AG09309 (cell line): ENCODE measurements around the gene HNRNPA2B1.

Source experiments
- DNase-seq: peaks from one replicate; pipeline ENCODE4 v3.0.0-alpha.2; 2010; ENCODE audit warnings: low read depth
- H3K4me3 ChIP-seq: 2 replicates; pipeline ENCODE4 v1.5.1; 2011; ENCODE audit warnings: mild to moderate bottlenecking, low read depth, low read length, moderate library complexity; ENCODE audit not compliant: control insufficient read depth
- TF ChIP-seq, protein P1 (sequence below): IDR thresholded peaks from 2 replicates; pipeline ENCODE4 v1.5.1; 2011; ENCODE audit warnings: mild to moderate bottlenecking, low read depth, low read length, inconsistent platforms; ENCODE audit not compliant: insufficient read depth, control insufficient read depth; ENCODE audit errors: missing control alignments

The HNRNPA2B1 gene

DNA sequence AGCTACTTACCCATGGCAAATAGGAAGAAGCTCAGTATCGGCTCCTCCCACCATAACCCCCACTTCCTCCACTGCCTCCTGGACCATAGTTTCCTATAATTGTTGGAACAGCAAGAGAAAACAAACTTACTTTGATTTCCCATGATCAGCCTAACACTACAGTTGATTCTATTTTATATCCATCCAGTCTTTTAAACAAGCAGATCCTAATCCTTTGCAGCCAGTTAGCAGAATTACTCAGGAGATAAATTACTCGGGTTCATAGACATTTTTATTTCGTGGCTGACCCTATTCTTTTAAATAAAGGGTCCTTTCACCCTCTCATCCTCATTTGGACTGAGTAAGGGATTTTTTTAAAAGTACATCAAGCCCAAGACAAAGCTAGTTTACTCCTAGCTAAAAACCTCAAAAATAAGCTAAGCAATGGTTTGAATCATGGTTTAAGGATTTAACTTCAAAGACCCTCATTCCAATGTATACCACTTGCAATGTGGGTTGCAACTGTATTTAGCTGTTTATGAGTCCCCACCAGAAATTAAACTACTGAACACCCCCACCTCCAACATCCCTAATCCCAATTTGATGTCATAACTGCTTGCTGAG is 8.0 kb downstream of the HNRNPA2B1 start:
- H3K4me3 ChIP-seq = no peak overlapping the region
- TF ChIP-seq, protein P1, sequence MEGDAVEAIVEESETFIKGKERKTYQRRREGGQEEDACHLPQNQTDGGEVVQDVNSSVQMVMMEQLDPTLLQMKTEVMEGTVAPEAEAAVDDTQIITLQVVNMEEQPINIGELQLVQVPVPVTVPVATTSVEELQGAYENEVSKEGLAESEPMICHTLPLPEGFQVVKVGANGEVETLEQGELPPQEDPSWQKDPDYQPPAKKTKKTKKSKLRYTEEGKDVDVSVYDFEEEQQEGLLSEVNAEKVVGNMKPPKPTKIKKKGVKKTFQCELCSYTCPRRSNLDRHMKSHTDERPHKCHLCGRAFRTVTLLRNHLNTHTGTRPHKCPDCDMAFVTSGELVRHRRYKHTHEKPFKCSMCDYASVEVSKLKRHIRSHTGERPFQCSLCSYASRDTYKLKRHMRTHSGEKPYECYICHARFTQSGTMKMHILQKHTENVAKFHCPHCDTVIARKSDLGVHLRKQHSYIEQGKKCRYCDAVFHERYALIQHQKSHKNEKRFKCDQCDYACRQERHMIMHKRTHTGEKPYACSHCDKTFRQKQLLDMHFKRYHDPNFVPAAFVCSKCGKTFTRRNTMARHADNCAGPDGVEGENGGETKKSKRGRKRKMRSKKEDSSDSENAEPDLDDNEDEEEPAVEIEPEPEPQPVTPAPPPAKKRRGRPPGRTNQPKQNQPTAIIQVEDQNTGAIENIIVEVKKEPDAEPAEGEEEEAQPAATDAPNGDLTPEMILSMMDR = no peak
- DNase-seq = no peak

DNA sequence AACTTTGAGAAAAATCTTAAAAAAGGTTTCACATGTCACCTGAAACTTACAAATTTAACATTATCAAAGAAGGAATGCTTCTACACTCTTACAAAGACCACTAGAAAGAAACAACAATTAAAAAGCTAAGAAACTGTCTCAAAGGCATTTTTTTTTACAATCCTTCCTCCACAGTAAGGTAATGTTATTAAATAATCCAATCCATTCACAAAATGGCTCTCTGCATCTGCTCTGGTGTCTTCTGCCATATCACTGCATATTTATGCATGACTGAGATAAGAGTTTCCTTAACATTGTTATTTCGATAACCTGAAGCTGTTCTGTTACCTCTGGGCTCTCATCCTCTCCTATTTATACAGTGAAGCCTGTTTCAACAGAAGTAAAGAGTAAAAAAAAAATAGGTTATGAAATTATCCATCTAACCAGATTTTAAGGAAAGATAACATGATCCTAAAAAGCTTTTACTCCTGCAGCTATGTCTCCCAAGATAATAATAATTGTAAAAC is 8.5 kb downstream of the HNRNPA2B1 start:
- no peak for DNase-seq
- TF ChIP-seq, protein P1 = no peak
- no peak overlapping the region for H3K4me3 ChIP-seq

DNA sequence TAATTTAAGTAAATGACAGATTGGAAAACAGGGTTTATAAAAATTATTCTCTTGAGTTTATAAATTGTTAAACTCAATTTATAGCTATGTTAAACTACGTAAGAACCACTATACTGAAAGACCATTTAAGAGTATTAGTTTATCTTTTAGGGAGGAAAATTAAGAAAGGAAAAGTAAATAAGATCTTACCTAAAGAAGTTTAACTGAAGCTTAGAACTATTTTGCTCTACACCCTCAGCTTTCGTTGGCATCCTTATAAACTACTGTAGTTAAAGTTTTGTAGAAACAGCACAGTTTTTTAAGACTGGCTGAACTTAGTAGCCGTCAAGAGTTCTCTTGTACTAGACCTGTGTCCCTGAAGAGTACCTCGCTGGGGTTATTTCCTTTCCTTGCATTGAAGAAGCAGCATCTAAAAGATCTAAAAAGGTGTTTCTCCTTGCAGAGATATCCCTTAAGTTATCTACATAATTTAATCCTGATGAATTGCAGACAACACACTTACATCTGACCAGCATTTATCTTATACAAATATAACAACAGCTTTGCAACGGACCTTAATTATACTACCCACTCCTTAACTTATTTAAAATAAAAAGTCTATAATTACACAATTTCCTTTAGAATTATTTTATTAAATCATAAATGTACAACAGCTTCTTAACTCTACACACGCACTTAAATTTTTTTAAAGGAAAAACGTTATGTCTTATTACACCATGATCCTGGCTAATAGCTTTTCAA is 9.1 kb downstream of the HNRNPA2B1 start:
- no peak overlapping the region for H3K4me3 ChIP-seq
- DNase-seq = no peak
- TF ChIP-seq, protein P1 = no peak

DNA sequence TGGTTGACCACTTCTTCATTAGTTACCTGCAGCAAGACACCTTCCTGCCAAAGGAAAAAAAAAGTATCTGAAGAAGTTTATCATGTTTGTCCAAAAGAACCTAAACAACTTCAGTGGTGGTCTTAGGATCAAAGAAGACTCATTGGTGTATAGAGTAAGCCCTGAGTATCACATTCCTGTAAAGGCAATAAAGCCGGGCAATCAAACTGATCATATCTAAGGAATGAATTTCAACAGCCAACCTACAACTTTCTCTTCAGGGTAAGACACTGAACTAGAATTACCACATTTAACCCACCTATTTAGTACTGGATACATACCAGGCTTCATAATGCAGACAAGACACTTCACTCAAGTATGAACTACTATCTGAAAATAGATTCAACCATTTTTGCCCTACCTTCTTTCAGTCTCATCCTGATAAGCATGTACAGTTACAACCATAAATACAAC is 10.1 kb downstream of the HNRNPA2B1 start:
- no peak overlapping the region for H3K4me3 ChIP-seq
- TF ChIP-seq, protein P1 = no peak
- no peak for DNase-seq

DNA sequence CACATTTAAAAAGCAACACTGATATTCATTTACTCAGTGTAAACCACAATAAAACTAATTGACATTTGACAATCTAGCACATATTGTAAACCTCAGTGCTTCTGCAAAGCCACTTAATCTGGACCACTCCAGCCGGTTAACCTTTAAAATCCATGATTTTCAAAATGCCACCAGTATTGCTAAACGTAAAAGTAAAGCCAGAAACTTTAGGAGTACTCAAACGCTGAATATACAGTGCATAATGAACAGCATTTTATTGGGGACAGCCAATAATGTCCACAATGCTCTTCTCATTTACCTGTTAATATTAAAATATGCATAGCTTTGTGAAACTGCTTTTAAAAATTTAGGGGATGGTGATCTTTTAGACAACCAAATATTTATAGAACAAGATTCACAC is 10.8 kb downstream of the HNRNPA2B1 start:
- TF ChIP-seq, protein P1 = no peak
- no peak overlapping the region for H3K4me3 ChIP-seq
- no peak for DNase-seq

DNA sequence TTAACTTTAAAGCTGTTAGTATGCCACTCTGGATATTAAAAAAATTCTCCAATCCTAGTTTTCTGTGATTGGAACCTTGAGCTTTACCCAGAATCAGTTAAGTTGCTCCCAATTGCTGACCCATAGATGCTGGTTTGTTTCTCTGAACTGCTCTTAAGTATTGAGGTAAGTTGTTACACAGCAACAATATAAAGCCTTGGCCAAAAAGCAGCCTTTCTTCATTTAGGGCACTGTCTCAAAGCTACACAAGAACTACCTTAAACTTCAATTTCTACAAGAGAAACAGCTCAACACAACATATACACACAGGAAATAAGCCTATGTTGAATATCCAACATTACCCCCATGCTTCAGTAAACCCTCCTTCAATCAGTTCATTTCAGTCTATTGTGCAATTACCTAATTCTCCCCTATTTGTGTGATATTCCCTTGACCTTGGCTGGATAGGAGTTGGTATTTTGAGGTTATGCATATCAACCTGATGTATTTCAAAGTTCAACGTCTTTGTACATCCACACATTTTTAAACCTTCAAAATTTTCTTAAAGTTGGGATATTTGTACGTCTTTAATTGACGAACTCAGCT is 11.5 kb downstream of the HNRNPA2B1 start:
- no peak for DNase-seq
- TF ChIP-seq, protein P1 = no peak
- H3K4me3 ChIP-seq = no peak overlapping the region
